IMR-90 (cell line): ENCODE results near the gene GPR39. TPM values are rescaled to one million over a fixed set of nuclear protein-coding genes. Genes with fewer than 3 reads are reported as not detected.
A peak's percentile ranks its signal among the peaks of the same experiment; 100 is the strongest.

Experiments
- ATAC-seq: fragments of 200-7000 bp; cut with Tn5 transposase; 2 replicates; pipeline ENCODE4 v1.9.1; 2020; ENCODE audit warnings: low read depth, mild to moderate bottlenecking, moderate library complexity
- BruUV-seq: library from RNA; stranded (reverse); fragments of 400-500 nt; replicated peaks from 2 replicates; lab custom pipeline; 2021; lab: Mats Ljungman, UMichigan
- CTCF ChIA-PET: fragments of 300-600 bp; formaldehyde crosslinking; extraction: SDS; loops from one replicate; lab custom pipeline; 2021; ENCODE audit warnings: antibody characterized with exemption; lab: Yijun Ruan, JAX
- POLR2A ChIA-PET: fragments of 300-600 bp; sonication (Branson Sonifier 250); formaldehyde crosslinking; loops from one replicate; lab custom pipeline; 2022; ENCODE audit warnings: antibody characterized with exemption; ENCODE audit not compliant: unreplicated experiment; lab: Charles Lee
- DNase-seq: peaks from one replicate; pipeline ENCODE4 v3.0.0; 2013
- H2AFZ ChIP-seq: replicated peaks from 2 replicates; pipeline ENCODE3; 2013; ENCODE audit warnings: low read length, mild to moderate bottlenecking; ENCODE audit not compliant: poor library complexity
- H2AK5ac ChIP-seq: 2 replicates; pipeline ENCODE4 v1.6.1; 2013; ENCODE audit warnings: low read depth, low read length, inconsistent platforms
- H2AK9ac ChIP-seq: replicated peaks from 2 replicates; pipeline ENCODE3; 2013; ENCODE audit warnings: mild to moderate bottlenecking, low read depth, low read length, moderate library complexity; ENCODE audit not compliant: poor library complexity
- H2BK120ac ChIP-seq: 2 replicates; pipeline ENCODE4 v1.6.1; 2013; ENCODE audit warnings: low read depth, low read length, inconsistent platforms
- H2BK15ac ChIP-seq: 3 replicates; pipeline ENCODE4 v1.6.1; 2013; ENCODE audit warnings: low read depth, low read length, inconsistent platforms
- H2BK20ac ChIP-seq: 2 replicates; pipeline ENCODE4 v1.6.1; 2013; ENCODE audit warnings: low read depth, mild to moderate bottlenecking, inconsistent platforms, low read length, moderate library complexity
- H2BK5ac ChIP-seq: 2 replicates; pipeline ENCODE4 v1.6.1; 2013; ENCODE audit warnings: mild to moderate bottlenecking, low read depth, low read length, inconsistent platforms; ENCODE audit not compliant: poor library complexity, severe bottlenecking
- H3K14ac ChIP-seq: replicated peaks from 2 replicates; pipeline ENCODE4 v1.6.1; 2013; ENCODE audit warnings: low read depth, low read length, inconsistent platforms
- H3K18ac ChIP-seq: 2 replicates; pipeline ENCODE4 v1.6.1; 2013; ENCODE audit warnings: low read depth, low read length, control low read depth
- H3K23ac ChIP-seq: 2 replicates; pipeline ENCODE4 v1.6.1; 2013; ENCODE audit warnings: low read depth, low read length, inconsistent platforms
- H3K27ac ChIP-seq: 2 replicates; pipeline ENCODE4 v1.5.1; 2013; ENCODE audit warnings: mild to moderate bottlenecking, control low read depth, low read length; ENCODE audit not compliant: insufficient read depth
- H3K27me3 ChIP-seq: 2 replicates; pipeline ENCODE4 v1.6.1; 2013; ENCODE audit warnings: low read length; ENCODE audit not compliant: control insufficient read depth, insufficient read depth
- H3K36me3 ChIP-seq: 2 replicates; pipeline ENCODE4 v1.6.1; 2013; ENCODE audit warnings: low read length, mixed read lengths; ENCODE audit not compliant: control insufficient read depth, insufficient read depth
- H3K4ac ChIP-seq: 2 replicates; pipeline ENCODE4 v1.6.1; 2013; ENCODE audit warnings: low read depth, low read length, inconsistent platforms
- H3K4me1 ChIP-seq: 2 replicates; pipeline ENCODE4 v1.6.1; 2013; ENCODE audit warnings: low read length, mixed read lengths; ENCODE audit not compliant: control insufficient read depth, insufficient read depth
- H3K4me2 ChIP-seq: 2 replicates; pipeline ENCODE4 v1.6.1; 2013; ENCODE audit warnings: low read depth, mild to moderate bottlenecking, control low read depth, low read length, moderate library complexity
- H3K4me3 ChIP-seq: 2 replicates; pipeline ENCODE4 v1.5.1; 2013; ENCODE audit warnings: low read depth, mild to moderate bottlenecking, control low read depth, low read length, moderate library complexity; ENCODE audit not compliant: insufficient read depth
- H3K56ac ChIP-seq: 2 replicates; pipeline ENCODE4 v1.6.1; 2013; ENCODE audit warnings: low read length, inconsistent platforms; ENCODE audit not compliant: insufficient read depth; ENCODE audit errors: extremely low read depth
- H3K79me1 ChIP-seq, 2 experiments: 2 replicates each; pipeline ENCODE4 v1.6.1; 2013; ENCODE audit warnings: low read length in 2 of 2, inconsistent platforms in 1 of 2, low read depth in 1 of 2
- H3K9ac ChIP-seq: 2 replicates; pipeline ENCODE4 v1.6.1; 2013; ENCODE audit warnings: low read depth, low read length, control low read depth
- H3K9me1 ChIP-seq: 2 replicates; pipeline ENCODE4 v1.6.1; 2013; ENCODE audit warnings: low read length, inconsistent platforms; ENCODE audit not compliant: insufficient read depth
- H3K9me3 ChIP-seq: 2 replicates; pipeline ENCODE4 v1.6.1; 2013; ENCODE audit warnings: low read length; ENCODE audit not compliant: control insufficient read depth, insufficient read depth
- H4K20me1 ChIP-seq: 2 replicates; pipeline ENCODE4 v1.6.1; 2013; ENCODE audit warnings: low read length, inconsistent platforms; ENCODE audit not compliant: insufficient read depth
- H4K5ac ChIP-seq: 2 replicates; pipeline ENCODE4 v1.6.1; 2013; ENCODE audit warnings: mild to moderate bottlenecking, low read depth, low read length, control low read depth
- H4K8ac ChIP-seq, 2 experiments: 2 replicates each; pipeline ENCODE4 v1.6.1; 2013; ENCODE audit warnings: low read depth in 2 of 2, low read length in 2 of 2, control low read depth in 1 of 2, inconsistent platforms in 1 of 2
- H4K91ac ChIP-seq: 2 replicates; pipeline ENCODE4 v1.6.1; 2013; ENCODE audit warnings: low read depth, low read length, inconsistent platforms; ENCODE audit not compliant: insufficient read depth
- MAZ ChIP-seq: IDR thresholded peaks from 2 replicates; pipeline ENCODE4 v1.6.1; 2012; ENCODE audit warnings: low read depth, mild to moderate bottlenecking, low read length, improper control_type of control experiment, moderate library complexity, borderline replicate concordance
- MXI1 ChIP-seq: IDR thresholded peaks from 2 replicates; pipeline ENCODE4 v1.6.1; 2012; ENCODE audit warnings: low read depth, mild to moderate bottlenecking, low read length, moderate library complexity, borderline replicate concordance
- RFX5 ChIP-seq: IDR thresholded peaks from 2 replicates; pipeline ENCODE4 v1.8.0; 2012; ENCODE audit warnings: low read depth, mild to moderate bottlenecking, low read length, moderate library complexity
- WGBS, 2 experiments: methylation state at CpG; one replicate each; pipeline versions ENCODE4 v1.1.5 to v1.1.7; 2013; ENCODE audit warnings: missing lambda C conversion rate in 2 of 2; ENCODE audit not compliant: insufficient read length in 1 of 2; ENCODE audit errors: extremely low coverage in 2 of 2; 5-methylcytosine and 5-hydroxymethylcytosine counted together
- dilution Hi-C: fragments of 300-500 bp; cut with HindIII; formaldehyde crosslinking; loops from one replicate; pipeline ENCODE4 v1.14.3; 2018; ENCODE audit warnings: low sequenced_read_pairs; ENCODE audit not compliant: unreplicated experiment
- in situ Hi-C: fragments of 300-500 bp; cut with MboI; formaldehyde crosslinking; loops from 3 replicates; pipeline ENCODE4 v1.14.3; 2019; ENCODE audit warnings: low sequenced_read_pairs, inconsistent platforms, mixed read lengths
- intact Hi-C: fragments of 100-400 bp; cut with micrococcal nuclease; formaldehyde crosslinking; loops from 2 replicates; pipeline ENCODE4 v1.10.0; 2022
- polyA plus RNA-seq, 3 experiments: library from polyadenylated mRNA; depleted of rRNA; stranded (reverse); fragments of >200 nt; gene quantifications; 2 replicates each; pipeline ENCODE4 v1.2.3, GENCODE V29; 2012; ENCODE audit warnings: low replicate concordance in 1 of 3
- total RNA-seq: library from RNA; depleted of rRNA; stranded (reverse); fragments of >200 nt; gene quantifications from 2 replicates; pipeline ENCODE4 v1.2.3, GENCODE V29; 2012
- TF ChIP-seq, protein P1 (sequence below): fragments of 150-350 bp; IDR thresholded peaks from 2 replicates; pipeline ENCODE4 v1.6.1; 2016; ENCODE audit warnings: low read depth, mild to moderate bottlenecking, low read length, moderate library complexity, borderline replicate concordance
- TF ChIP-seq, protein P2 (sequence below): fragments of 150-350 bp; IDR thresholded peaks from 2 replicates; pipeline ENCODE4 v1.6.1; 2017; ENCODE audit warnings: mild to moderate bottlenecking, antibody characterized with exemption, low read length, low read depth

The GPR39 gene
- total and polyA plus RNA-seq, 2 of the 4 experiments (the other 2 are of a cell fraction) = 4.4 to 9.0 TPM

- TF ChIP-seq, protein P1, sequence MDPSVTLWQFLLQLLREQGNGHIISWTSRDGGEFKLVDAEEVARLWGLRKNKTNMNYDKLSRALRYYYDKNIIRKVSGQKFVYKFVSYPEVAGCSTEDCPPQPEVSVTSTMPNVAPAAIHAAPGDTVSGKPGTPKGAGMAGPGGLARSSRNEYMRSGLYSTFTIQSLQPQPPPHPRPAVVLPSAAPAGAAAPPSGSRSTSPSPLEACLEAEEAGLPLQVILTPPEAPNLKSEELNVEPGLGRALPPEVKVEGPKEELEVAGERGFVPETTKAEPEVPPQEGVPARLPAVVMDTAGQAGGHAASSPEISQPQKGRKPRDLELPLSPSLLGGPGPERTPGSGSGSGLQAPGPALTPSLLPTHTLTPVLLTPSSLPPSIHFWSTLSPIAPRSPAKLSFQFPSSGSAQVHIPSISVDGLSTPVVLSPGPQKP = no peak
- no peak for TF ChIP-seq MAZ
These were observed 239.8 kb downstream of the GPR39 start (continued) for GRCh38 chr2:132656266-132656975.

DNA sequence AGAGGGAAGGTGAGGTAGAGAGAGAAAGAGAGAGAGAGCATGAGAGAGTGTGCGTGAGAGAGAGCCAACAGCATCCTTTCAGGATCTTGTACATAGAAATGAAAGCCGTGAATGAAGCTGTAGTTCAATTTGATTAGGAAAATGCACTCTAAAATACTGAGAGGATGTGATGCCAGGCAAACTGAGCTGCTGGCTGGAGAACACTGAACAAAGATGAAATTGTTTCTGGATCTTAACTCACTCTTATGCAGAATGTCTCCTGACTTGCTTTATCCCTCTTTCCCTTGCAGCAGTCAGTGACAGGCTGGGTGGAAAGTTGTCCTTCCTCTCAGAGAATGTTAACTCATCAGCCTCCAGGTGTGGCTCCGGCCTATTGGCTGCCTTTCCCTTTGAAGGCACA lies 242.7 kb downstream of the GPR39 start:
- Histone ChIP-seq H3K9ac (no peak overlapping the region), H3K36me3 (peaks cover 11% of the 10 kb centered on the region; the same call in 1 of the 2 replicates), H3K27me3 (no peaks in the 10 kb centered on the region), H2AFZ (no peak overlapping the region), H2BK5ac (peak overlapping the region; percentile 24), H3K79me1 (peaks cover 17 to 74% of the 10 kb centered on the region in 2 experiments), H2BK15ac (0 out of 3 replicates have a peak overlapping the region, but pooled peaks have one; percentile 21), H3K9me3 (no peaks in the 10 kb centered on the region), H3K14ac (no peak overlapping the region; the same call in 1 of the 2 replicates), H3K4me1 (peaks cover 15% of the 10 kb centered on the region), H2AK9ac (peak overlapping the region; percentile 7), H4K8ac (no peak overlapping the region), H3K18ac (no peak overlapping the region), H2BK120ac (0 out of 2 replicates have a peak overlapping the region, but pooled peaks have one; percentile 4), H4K91ac (no peak overlapping the region), H3K4me3 (no peak overlapping the region), H3K27ac (no peak overlapping the region), H2AK5ac (peak overlapping the region; percentile 56; the same call in 1 of the 2 replicates), H2BK20ac (no peak overlapping the region), H3K4me2 (no peak overlapping the region), H3K9me1 (peaks cover 14% of the 10 kb centered on the region), H3K23ac (0 out of 2 replicates have a peak overlapping the region, but pooled peaks have one; percentile 63), H3K4ac (0 out of 2 replicates have a peak overlapping the region, but pooled peaks have one; percentile 27), H4K5ac (no peak overlapping the region; the same call in 1 of the 2 replicates), H3K56ac (no peak overlapping the region), H4K20me1 (peaks cover 4% of the 10 kb centered on the region; the same call in 1 of the 2 replicates)
- no CpG with 5 or more reads among the region's 3 CpGs for WGBS, 2 experiments
- no peak for ATAC-seq
- intact Hi-C loops (no loop called here), dilution Hi-C loops (no loop called here), in situ Hi-C loops (loop anchor here (25.0 kb wide), 2 partner anchors 903 to 1178 kb away; partner anchors contain the start of gene NCKAP5)
- BruUV-seq = no TSS peak
- ChIA-PET CTCF (interaction anchor here (0.8 to 1.4 kb wide), 2 partner anchors 9 to 111 kb away, joined by 3 to 8 read pairs; no protein-coding TSS in a partner anchor), POLR2A (interaction anchor here (0.6 kb wide), 1 partner anchor 1086 kb away, joined by 7 read pairs; no protein-coding TSS in a partner anchor)
- no peak for DNase-seq
- TF ChIP-seq MXI1 (no peak), RFX5 (no peak)
- TF ChIP-seq, protein P2, sequence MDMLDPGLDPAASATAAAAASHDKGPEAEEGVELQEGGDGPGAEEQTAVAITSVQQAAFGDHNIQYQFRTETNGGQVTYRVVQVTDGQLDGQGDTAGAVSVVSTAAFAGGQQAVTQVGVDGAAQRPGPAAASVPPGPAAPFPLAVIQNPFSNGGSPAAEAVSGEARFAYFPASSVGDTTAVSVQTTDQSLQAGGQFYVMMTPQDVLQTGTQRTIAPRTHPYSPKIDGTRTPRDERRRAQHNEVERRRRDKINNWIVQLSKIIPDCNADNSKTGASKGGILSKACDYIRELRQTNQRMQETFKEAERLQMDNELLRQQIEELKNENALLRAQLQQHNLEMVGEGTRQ = no peak
